ENCODE results near the gene COL23A1. TPM values are rescaled to one million over a fixed set of nuclear protein-coding genes. Genes with fewer than 3 reads are reported as not detected.

The COL23A1 gene
- total RNA-seq, 4 donors from 2014 or later: 0.93 to 4.6 (median 2.4) TPM

DNA sequence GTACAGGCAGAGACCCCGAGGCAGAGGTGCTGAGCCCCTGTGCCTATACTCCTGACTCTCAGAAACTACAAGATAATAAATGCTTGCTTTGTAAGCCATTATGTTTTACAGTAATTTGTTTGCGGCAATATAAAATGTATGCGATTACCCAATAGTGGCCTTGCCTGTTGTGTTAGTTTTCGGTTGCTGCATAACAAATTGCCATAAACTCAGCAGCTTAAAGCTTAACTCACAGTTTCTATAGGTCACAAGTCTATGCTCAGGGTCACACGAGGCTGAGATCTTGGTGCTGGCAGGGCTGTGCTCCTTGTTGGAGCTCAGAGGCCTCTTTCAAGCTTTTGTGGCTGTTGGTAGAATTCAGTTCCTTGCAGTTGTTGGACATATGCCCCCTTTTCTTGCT, 114.8 kb downstream of the COL23A1 start:
- Histone ChIP-seq H3K4me3 (no peak overlapping the region), H3K27ac (no peak overlapping the region), H3K9me3 (no peaks in the 10 kb centered on the region), H3K4me1 (no peaks in the 10 kb centered on the region), H3K27me3 (no peaks in the 10 kb centered on the region), H3K36me3 (no peaks in the 10 kb centered on the region)
- no peak for ATAC-seq
- no peak for TF ChIP-seq POLR2AphosphoS5 (IDR thresholded peaks at IDR 0.05)
- TF ChIP-seq POLR2A (IDR thresholded peaks at IDR 0.05): no peak
- no peak for TF ChIP-seq EP300 (IDR thresholded peaks at IDR 0.05)
- TF ChIP-seq, protein P1, sequence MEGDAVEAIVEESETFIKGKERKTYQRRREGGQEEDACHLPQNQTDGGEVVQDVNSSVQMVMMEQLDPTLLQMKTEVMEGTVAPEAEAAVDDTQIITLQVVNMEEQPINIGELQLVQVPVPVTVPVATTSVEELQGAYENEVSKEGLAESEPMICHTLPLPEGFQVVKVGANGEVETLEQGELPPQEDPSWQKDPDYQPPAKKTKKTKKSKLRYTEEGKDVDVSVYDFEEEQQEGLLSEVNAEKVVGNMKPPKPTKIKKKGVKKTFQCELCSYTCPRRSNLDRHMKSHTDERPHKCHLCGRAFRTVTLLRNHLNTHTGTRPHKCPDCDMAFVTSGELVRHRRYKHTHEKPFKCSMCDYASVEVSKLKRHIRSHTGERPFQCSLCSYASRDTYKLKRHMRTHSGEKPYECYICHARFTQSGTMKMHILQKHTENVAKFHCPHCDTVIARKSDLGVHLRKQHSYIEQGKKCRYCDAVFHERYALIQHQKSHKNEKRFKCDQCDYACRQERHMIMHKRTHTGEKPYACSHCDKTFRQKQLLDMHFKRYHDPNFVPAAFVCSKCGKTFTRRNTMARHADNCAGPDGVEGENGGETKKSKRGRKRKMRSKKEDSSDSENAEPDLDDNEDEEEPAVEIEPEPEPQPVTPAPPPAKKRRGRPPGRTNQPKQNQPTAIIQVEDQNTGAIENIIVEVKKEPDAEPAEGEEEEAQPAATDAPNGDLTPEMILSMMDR (IDR thresholded peaks at IDR 0.05): no peak
- 94% methylated on average over 4 to 5 of the region's 5 CpGs for WGBS, 2 donors (ENCODE audit: low coverage in 1 of 2)

DNA sequence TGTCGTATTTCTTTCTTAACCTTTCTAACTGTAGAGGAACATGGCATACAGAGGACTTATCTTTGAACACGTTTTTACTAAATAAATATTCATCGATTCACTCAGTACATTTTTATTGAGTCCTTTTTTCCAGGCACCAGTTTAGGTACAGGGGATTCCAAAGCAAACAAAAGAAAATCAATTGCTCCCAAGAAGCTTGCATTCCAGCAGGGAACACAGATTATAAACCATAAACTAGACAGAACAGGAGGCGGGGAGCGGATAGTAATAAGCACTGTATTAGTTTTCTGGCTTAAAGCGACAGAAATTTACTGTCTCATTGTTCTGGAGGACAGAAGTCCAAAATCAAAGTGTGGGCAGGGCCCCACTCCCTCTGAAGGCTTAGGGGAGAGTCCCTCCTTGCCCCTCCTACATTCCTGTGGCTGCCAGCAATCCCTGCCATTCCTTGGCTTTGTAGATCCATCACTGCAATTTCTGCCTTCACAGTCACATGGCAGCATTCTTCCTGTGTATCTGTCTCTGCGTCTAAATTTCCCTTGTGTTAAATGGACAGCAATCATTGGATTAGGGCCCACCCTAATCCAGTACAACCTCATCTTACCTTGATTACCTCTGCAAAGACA, 115.5 kb downstream of the COL23A1 start:
- no peaks in the 10 kb centered on the region for H3K4me1 ChIP-seq
- no peak for ATAC-seq
- H3K27me3 ChIP-seq: no peaks in the 10 kb centered on the region
- no peak overlapping the region for H3K27ac ChIP-seq
- WGBS, 2 donors (ENCODE audit: low coverage in 1 of 2): 76 to 81% methylated on average over 7 of the region's 7 CpGs
- no peaks in the 10 kb centered on the region for H3K36me3 ChIP-seq
- no peak for TF ChIP-seq POLR2AphosphoS5 (IDR thresholded peaks at IDR 0.05)
- TF ChIP-seq POLR2A (IDR thresholded peaks at IDR 0.05): no peak
- no peak for TF ChIP-seq EP300 (IDR thresholded peaks at IDR 0.05)
- TF ChIP-seq, protein P1 (IDR thresholded peaks at IDR 0.05): no peak
- no peak overlapping the region for H3K4me3 ChIP-seq
- no peaks in the 10 kb centered on the region for H3K9me3 ChIP-seq

DNA sequence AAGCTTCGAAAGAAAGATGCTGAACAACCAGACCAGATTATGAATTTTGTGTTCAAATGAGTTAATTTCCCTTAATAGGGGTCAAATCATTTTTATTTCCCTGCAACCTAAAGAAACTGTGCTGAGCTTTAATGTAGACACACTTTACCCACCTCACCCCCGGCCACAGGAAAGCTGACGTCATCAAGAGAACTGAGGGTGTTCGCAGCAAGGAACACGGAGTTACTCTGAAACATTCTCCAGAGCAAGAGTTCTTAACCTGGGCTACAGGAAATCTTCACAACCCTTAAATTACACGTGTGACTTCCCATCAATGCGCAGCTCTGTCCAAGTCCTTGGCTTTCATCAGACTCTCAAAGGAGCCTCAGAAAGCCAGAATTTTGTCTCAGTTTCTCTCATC, 116.3 kb downstream of the COL23A1 start:
- Histone ChIP-seq H3K9me3 (no peaks in the 10 kb centered on the region), H3K27ac (no peak overlapping the region), H3K36me3 (no peaks in the 10 kb centered on the region), H3K27me3 (no peaks in the 10 kb centered on the region), H3K4me1 (peaks cover 0 to 2% (median 0%) of the 10 kb centered on the region in 3 donors), H3K4me3 (no peak overlapping the region)
- WGBS, 2 donors (ENCODE audit: low coverage in 1 of 2): 60 to 63% methylated on average over 3 to 5 of the region's 7 CpGs
- no peak for TF ChIP-seq EP300 (IDR thresholded peaks at IDR 0.05)
- TF ChIP-seq POLR2A (IDR thresholded peaks at IDR 0.05): no peak
- no peak for TF ChIP-seq POLR2AphosphoS5 (IDR thresholded peaks at IDR 0.05)
- TF ChIP-seq, protein P1 (IDR thresholded peaks at IDR 0.05): no peak
- no peak for ATAC-seq

DNA sequence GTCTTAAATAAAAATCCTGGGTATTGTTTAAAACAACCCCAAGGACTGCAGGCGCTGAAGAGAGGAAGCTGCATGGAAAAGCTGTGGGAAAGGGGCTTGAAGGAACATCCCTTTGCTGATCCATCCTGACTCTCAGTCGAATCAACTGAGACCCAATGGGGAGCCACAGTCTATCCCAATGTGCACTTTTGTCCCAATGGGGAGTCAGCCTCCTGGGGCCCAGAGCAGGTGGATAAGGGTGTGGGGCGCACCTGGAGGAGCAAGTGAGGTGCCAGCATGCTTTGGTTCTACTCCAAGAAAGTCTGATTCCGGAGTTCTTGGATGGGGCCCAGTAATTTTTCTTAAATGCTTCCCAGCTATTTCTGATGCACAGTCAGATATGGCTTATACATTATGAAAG, 118.1 kb downstream of the COL23A1 start:
- Histone ChIP-seq H3K9me3 (no peaks in the 10 kb centered on the region), H3K27ac (no peak overlapping the region), H3K36me3 (no peaks in the 10 kb centered on the region), H3K4me3 (no peak overlapping the region), H3K27me3 (no peaks in the 10 kb centered on the region), H3K4me1 (peaks cover 0 to 19% (median 7%) of the 10 kb centered on the region in 3 donors)
- WGBS, 2 donors (ENCODE audit: low coverage in 1 of 2): 62 to 73% methylated on average over 4 of the region's 4 CpGs
- no peak for TF ChIP-seq EP300 (IDR thresholded peaks at IDR 0.05)
- TF ChIP-seq, protein P1 (IDR thresholded peaks at IDR 0.05): no peak
- no peak for TF ChIP-seq POLR2A (IDR thresholded peaks at IDR 0.05)
- no peak for TF ChIP-seq POLR2AphosphoS5 (IDR thresholded peaks at IDR 0.05)
- ATAC-seq: no peak

DNA sequence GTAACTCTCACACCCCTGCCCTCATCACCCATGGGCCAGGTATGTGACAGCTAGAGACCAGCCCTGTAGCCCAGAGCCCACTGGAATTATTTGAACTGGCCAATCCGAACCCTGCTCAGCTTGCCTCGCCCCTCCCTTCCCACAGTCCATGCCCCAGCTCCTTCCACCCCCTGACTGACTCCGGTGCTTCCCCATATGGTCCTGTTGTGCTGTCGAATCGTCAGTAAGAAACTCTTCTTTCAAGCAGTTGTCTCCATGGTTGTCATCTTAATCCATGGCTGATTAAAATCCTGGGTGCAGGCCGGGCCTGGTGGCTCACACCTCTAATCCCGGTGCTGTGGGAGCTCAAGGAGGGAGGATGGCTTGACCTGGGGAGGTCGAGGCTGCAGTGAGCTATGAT, 118.5 kb downstream of the COL23A1 start:
- Histone ChIP-seq H3K4me3 (no peak overlapping the region), H3K27ac (no peak overlapping the region), H3K27me3 (no peaks in the 10 kb centered on the region), H3K9me3 (no peaks in the 10 kb centered on the region), H3K4me1 (peaks cover 0 to 23% (median 7%) of the 10 kb centered on the region in 3 donors), H3K36me3 (no peaks in the 10 kb centered on the region)
- no peak for ATAC-seq
- TF ChIP-seq, protein P1 (IDR thresholded peaks at IDR 0.05): no peak
- TF ChIP-seq POLR2AphosphoS5 (IDR thresholded peaks at IDR 0.05) (no peak), POLR2A (IDR thresholded peaks at IDR 0.05) (no peak), EP300 (IDR thresholded peaks at IDR 0.05) (no peak)
- WGBS, 2 donors (ENCODE audit: low coverage in 1 of 2): 40% methylated on average over 3 of the region's 8 CpGs; no CpG with 5 or more reads in 1 of the 2 donors

Measured in gastroesophageal sphincter (tissue), 4 donors.